AG08396 (cell line): ENCODE data around the gene RAB1A.

Source experiments
- DNase-seq: peaks from one replicate; pipeline ENCODE4 v3.0.0; 2012; ENCODE audit warnings: low spot score, mixed read lengths

RAB1A gene

GRCh38 chr2:65061146-65061909 is 68.6 kb downstream of the RAB1A start:
- DNase-seq = no peak

DNA sequence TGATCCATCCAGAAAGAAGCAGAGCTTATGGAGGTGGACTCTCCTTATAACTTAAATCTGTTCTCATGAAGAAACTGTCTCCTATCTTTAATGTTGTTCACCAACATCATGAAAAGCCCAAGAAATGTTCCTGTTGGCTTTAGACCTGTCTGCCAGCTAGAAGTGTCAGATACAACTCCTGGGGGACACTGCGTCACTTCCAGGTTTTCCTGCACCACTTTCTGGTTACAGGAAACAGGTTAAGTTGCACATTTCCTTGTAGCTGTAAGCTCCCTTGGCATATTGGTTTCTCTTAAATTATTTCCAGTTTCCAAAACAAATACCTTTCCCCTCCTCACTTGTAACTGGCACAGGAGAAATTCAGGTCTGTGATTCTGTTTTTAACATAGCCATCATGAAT is 70.8 kb downstream of the RAB1A start:
- DNase-seq = no peak

DNA sequence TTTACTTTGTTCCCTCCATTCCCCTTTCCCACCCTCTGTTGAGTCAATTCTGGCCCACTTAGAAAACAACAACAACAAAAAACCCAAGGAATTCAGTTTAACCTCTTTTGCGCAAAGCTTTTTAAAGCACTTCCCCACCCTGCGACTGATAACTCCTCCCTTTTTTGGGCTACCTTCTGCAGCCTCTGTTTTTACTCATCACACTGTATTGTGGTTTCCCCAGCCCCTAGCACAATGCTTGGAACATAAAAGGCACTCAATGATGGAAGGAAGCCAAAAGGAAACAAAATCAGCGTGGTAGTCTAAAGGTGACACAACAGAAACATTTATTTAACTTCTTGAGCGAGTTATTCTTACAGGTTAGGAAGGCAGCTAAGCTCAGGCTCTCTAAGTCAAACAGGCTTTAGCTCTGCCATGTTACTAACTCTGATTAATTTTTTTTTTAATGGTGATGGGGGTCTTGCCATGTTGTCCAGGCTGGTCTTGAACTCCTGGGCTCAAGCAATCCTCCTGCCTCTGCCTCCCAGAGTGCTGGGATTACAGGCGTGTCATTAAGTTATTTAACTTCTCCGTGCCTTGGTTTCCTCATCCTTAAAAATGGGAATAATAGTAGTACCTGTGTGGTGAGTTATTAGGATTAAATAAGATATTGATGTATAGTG is 72.4 kb downstream of the RAB1A start:
- DNase-seq = no peak

GRCh38 chr2:65057054-65057375 is 72.9 kb downstream of the RAB1A start:
- peak; percentile 17 for DNase-seq

DNA sequence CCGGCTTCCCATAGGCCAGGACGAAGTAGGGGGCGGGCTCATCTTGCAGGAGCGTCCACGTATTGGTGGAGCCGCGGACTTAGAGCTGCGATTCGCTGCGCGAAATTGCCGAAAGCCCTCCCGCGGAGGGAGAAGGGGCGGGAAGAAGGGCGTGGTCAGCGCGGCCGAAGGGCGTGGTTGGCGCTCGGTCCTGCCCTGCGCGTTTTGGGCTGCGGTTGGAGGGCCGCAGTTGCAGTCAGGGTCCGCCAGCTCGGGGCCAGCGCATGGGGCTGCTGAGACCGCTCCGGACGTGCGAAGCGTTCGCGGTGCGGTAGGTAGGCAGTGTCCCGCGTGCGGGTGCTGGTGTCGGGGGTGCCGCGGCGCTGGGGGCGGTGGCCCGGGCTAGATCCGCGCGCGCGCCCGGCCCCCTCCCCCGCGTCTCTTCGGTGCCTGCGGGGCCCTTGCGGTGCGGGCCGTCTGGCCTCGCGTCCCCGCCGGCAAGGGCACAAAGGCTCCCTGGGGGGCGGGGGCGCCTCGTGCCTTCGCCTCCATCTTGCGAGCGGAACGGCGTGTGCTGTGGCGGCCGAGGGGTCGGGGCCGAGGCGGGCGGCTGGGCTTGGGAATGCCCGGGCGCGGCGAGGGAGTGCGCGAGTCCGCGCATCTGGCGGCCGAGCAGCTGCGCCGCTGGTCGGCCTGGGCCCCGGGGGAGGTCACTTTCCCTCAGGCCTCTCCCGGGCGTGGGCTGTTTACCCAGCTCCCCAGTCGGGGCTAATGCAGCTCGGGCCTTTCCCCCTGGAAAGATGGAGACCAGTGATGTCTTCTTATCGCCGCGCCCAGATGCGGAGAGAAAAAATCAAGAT is 73.5 kb downstream of the RAB1A start, which contains the start of gene CEP68:
TSS of gene CEP68 (plus strand) at position 202 of the 839 bp plus-strand sequence. CDS start 13,029 bp downstream, outside the sequence.
- peak; percentile 98 for DNase-seq

DNA sequence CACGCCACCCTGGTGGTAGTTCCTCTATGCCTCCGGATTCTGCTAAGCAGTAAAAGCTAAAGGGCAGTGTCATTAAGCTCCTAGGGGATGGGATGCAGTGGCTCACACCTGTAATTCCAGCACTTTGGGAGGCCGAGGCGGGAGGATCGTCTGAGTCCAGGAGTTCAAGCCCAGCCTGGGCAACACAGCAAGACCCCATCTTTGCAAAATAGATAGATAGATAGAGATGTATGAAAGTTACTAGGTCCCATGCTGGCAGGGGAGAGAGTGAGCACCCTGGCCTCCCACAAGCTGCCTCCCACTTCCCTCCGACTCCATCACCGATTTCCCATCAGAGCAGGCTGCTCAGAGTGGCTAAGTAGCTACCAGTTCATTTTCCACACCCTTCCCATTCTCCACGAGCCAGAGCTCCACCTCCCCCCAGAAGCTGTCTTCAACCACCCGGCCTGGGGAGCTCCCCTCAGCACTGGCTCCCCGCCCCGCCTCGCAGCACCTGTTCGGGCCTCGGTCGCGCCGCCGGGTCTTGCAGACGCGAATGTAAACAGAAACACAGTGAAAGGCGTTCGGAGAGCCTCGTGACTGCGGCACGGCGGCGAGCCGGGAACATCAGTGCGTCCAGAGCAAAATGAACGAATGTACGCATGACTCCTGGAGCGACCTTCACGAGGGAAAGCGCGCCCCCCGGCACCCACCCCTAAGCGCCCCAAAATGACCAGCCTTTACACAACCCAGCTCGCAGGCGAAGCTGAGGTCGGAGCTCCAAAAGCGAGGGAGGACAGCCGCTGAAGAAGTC is 74.3 kb downstream of the RAB1A start:
- no peak for DNase-seq

DNA sequence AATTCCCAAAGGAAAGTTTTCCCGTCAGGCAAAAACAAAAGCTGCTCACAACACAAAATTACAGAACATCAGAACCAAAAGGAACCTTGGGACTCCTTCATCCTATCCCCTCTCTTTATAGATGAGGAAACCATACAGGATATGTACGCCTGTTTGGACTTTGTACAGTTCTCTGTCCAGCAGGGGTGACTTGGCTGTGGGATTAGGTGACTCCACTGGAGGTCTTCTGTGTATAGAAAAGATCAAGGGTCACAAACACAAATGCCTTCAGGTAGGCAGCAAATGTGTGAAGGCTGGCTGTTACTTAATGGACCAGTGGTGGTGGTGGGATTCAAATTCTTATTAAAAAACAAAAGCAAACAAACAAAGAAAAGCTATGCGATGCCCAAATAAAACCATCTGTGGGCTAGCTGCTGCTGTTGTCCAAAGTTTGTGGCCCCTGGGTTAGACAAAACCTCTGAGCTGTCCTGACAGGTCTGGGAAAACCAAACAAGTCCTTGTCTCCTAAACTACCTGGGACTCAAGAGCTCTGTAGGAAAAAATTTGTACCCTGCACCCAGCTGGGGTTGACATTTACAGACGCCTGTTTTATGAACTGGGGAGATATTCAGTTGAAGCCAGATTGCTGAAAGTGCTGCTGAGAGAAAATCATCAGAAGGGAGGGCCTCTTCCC is 75.0 kb downstream of the RAB1A start:
- no peak for DNase-seq

GRCh38 chr2:65053199-65053598 is 76.7 kb downstream of the RAB1A start:
- no peak for DNase-seq

DNA sequence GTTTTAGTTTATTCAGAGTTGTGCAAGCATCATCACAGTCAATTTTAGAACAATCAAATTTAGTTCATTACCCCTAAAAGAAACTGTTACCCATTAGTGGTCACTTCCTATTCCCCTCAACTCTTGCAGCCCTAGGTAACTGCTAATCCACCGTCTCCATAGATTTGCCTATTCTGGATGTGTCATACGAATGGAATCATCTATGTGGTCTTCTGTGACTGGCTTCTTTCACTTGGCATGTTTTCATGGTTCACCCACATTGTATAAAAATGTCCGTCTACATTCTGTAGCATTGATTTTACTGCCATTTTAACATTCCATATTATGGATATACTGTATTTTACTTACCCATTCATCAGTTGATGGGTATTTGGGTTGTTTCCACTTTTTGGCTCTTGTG is 79.0 kb downstream of the RAB1A start:
- no peak for DNase-seq

DNA sequence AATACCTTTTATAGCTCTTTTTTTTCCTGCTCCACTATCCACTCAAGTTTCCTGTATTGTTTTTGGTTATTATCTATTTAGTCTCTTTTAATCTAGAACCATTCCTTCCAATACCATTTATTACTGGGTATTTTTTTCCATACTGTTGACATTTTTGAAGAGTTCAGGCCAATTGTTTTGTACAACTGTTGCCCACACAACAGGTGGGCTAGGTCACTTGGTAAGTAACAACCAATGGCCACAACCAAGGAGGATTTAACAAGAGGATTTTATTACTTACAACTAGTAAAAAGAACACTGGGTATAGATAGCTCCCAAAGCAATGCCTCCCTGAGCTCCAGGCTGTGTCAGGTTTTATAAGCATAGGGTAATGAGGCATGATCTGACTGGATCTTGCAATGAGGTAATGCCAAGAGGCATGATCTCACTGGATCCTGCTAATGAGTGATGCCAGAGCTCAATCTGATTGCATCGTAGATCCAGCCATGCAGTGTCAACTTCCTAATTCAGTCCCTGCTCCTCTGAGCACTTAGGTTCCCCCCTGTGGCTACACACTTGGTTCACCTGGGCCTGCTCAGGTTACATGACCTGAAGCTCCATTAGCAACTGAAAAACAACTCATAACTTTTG is 80.8 kb downstream of the RAB1A start:
- DNase-seq = no peak

DNA sequence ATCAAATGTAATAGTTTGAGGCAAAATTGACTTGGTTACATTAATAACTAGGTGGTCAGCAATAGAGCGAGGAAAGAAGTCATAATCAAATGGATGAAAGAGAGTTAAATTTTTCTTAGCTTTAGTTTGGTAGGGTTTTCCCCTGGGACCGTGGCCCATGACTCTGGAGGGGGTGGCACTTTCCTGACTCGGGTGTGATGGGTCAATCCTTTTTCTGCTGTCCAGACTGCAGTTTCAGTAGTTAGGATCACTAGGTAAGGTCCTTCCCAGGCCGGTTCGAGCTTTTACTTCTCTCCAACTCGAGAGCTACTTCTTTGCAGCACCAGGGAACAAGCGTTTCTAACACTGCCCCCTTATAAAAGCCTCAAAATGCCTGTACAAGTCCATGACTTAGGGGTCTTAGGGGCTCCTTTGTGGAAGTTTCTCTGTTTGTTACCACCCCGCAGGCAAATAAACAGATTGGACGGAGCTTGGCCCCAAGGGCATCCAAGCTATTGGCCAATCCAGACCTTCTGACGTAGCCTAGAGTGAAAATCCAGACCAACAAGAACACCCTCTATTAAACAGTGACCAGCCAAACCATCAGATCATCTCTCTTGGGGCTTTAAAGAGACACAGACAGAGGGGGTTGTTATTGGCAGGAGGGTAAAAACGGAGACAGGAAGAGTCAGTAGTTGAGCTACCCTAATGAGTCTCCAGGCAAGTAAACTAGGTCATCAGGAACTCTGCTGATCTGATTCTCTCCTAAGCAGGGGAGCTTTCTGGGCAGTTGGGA is 83.1 kb downstream of the RAB1A start:
- DNase-seq = no peak

DNA sequence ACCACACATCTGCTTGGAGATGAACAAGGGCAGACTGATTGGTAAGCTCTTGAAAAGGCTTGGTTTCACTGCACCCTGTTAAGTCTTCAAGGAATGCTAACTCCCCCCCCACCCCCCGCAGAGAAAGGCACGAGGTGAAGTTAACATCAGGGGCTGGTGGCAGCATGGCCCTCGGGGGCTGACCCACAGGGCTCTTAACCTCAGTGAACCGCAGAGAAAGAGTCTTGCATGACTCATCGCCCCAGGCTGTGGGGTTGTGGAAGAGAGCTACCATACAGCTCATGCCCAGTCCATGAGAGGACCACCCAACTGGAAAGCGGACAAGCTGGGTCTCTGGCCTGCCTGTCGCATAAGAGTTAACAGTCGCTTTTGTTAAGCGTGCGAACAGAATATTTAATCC is 84.3 kb downstream of the RAB1A start:
- no peak for DNase-seq

- no peak for DNase-seq
Measured at GRCh38 chr2:65044097-65044735, 85.7 kb downstream of the RAB1A start.

DNA sequence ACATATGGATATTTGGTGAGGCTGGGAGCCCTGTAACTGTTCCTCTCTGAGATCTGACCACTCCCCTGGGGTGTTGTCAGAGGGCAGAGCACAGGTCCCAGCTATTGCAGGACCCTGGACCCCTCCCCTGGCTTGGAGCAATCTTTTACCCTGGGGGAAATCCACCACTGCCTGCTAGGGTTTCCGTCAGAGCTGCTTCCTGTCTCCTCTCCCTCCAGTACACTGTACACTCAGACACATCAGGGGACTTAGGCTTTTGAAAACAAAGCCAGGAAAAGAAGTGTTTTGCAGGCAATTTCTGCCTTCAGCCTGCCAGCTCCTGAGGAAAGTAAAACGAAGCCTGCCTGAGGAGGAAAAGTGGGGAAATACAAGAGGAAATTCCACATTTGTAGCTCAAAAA is 86.9 kb downstream of the RAB1A start:
- no peak for DNase-seq

DNA sequence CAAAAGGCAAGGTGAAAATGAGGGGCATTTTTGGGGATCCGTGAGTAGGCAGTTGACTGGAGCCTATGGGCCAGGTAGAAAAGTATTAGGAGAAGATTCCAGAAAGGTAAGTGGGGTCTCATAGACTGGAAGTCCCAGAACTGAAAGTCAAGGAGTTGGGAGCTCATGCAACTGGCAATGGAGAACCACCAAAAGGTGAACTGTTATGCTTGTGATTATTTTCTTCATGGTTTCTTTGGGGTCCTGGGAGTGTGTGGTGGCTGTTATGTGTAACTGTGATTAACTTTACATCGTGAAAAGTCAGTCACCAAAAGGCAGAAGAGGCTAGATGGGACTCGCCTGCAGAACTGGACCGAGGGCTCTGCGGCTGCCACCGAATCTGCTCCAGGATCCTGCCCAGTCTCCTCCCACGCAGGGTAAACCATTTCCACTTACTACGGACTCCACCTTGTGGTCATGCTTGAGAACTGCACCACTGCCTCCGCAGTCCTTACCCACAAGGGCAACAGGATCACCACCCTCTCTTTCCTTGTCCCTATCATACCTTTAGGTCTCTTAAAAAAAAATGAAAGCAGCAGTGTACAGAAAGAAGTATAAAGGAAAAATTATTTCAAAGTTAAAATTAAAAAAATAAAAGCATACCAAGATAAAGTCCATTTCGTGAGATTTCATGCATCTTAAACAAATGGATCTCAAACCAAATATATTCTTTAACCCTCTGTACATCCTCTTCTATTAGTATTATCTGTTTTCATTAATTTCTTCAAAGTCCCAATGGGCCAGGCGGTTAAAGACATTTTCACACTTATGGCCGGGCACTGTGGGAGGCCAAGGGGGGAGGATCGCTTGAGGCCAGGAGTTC is 89.3 kb downstream of the RAB1A start:
- peak; percentile 86 for DNase-seq

GRCh38 chr2:65039640-65040039 is 90.3 kb downstream of the RAB1A start:
- no peak for DNase-seq

DNA sequence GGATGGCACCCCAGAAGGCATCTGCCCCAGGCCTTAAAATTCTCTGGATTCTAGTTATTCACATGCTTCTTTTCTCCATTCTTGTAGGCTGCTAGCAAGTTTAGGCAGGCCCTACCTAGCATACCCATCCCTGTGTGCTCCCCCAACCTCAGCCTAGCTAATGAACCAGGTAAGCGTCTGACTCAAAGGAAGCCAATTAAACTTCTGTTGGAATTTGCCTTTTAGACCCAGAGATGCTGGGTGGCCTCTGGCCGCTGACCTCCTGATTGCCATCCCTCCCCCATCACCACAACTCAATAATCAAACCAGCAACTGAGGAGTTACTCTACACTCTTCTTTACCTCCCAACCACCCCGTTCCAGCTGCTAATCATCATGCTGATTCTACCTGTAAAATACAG is 92.7 kb downstream of the RAB1A start:
- no peak for DNase-seq
